ENCODE results near the gene FAM53B.

The FAM53B gene

GRCh38 chr10:124626759-124627380 lies 117.3 kb downstream of the FAM53B start:
- no peak overlapping the region for H3K4me3 ChIP-seq (ENCODE audit: low read depth, low read length)
- DNase-seq (ENCODE audit: low read depth) = no peak
- no peak for TF ChIP-seq CTCF (IDR thresholded peaks at IDR 0.05; ENCODE audit: control insufficient read depth, extremely low read depth, insufficient read depth)

DNA sequence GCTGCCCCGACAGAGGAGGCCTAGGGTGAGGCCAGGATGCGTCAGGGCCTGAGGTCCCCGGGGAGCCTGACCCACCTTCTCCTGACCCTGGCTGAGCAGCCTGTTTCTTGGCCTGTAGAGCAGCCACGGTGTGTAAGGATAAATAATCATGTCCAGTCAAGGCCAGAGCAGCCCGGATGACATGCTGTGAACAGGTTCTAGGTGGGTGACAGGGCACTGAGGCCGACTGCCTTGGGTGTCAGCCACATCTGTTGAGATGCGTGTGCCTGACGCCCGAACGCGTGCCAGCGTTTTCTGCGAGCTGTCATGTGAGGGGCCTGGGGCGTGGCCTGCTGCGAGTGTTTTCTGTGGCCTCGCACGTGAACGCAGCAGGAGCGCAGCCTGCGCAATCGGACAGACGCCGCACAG lies 118.3 kb downstream of the FAM53B start:
- no peak for DNase-seq (ENCODE audit: low read depth)
- no peak for TF ChIP-seq CTCF (IDR thresholded peaks at IDR 0.05; ENCODE audit: control insufficient read depth, extremely low read depth, insufficient read depth)
- H3K4me3 ChIP-seq (ENCODE audit: low read depth, low read length) = no peak overlapping the region

GRCh38 chr10:124624895-124625294 lies 119.3 kb downstream of the FAM53B start:
- DNase-seq (ENCODE audit: low read depth) = no peak
- TF ChIP-seq CTCF (IDR thresholded peaks at IDR 0.05; ENCODE audit: control insufficient read depth, extremely low read depth, insufficient read depth) = no peak
- no peak overlapping the region for H3K4me3 ChIP-seq (ENCODE audit: low read depth, low read length)

DNA sequence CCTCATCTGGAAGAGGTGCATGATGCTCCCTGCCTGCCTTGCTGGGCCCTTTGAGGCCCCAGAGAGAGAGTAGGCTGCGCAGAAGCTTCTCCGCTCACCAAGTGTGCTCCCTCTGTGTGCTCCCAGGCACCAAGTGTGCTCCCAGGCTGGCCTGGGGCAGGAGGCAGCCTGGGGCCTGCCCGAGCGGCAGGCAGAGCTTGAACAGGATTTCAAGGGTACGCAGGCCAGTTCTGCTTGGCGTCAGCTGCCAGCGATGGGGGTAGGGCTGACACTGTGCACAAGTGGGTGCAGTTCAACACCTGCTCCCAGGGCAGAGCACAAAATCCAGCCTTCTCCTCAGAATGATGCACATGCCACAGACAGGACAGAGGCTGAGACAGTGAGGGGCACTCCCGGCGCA lies 119.7 kb downstream of the FAM53B start:
- DNase-seq (ENCODE audit: low read depth) = no peak
- no peak overlapping the region for H3K4me3 ChIP-seq (ENCODE audit: low read depth, low read length)
- no peak for TF ChIP-seq CTCF (IDR thresholded peaks at IDR 0.05; ENCODE audit: control insufficient read depth, extremely low read depth, insufficient read depth)

DNA sequence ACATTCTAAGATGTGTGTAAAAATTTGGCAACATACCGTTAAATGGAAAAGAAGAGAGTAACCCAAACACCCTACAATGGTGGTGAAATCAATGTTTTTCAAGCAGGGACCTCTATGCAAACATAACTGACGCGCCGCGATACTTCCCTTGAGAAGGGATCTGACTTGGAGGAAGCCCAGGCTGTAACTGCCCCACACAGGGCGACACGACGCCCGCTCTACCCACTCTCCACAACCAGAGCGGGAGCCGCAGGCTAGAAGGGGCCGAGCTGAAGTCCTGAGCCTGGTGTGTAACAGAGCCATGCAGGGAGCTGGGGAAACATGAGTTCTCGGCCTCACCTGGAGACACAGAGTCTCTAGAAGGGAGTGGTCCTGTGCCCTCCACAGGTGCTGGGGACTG lies 120.2 kb downstream of the FAM53B start:
- H3K4me3 ChIP-seq (ENCODE audit: low read depth, low read length) = no peak overlapping the region
- DNase-seq (ENCODE audit: low read depth) = no peak
- TF ChIP-seq CTCF (IDR thresholded peaks at IDR 0.05; ENCODE audit: control insufficient read depth, extremely low read depth, insufficient read depth) = no peak

DNA sequence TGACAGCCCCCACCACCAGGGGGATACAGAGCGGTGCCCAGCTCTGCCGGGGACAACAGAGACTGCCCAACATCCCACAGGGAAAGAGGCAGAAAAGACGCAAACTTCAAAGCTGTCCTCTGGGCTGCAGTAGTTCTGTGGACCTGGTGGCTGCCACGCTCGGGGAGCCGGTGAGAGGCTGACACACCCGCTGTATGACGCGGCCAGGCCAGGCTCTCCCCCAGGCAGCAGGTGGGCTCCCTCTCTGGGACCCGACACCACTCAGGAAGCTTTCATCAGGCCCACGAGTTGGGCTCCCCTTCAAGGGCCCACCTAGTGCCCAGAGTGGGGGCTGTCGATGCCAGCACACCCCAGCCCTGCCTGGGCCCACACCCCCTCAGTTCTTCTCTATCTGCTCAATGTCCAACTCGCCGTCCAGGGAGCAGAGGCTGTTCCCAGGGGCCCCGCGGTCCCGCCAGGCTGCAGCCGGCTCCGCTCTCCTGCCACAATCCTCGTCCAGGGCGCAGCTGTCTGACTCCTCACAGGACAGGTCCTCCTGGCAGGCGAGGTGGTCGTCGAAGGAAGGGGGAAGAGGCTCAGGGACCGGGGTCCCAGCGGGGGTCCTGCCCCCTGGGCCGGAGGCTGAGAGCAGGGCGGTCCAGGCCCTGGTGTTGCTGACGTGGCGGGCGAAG lies 121.2 kb downstream of the FAM53B start:
- H3K4me3 ChIP-seq (ENCODE audit: low read depth, low read length) = no peak overlapping the region
- TF ChIP-seq CTCF (IDR thresholded peaks at IDR 0.05; ENCODE audit: control insufficient read depth, extremely low read depth, insufficient read depth) = no peak
- DNase-seq (ENCODE audit: low read depth) = no peak

DNA sequence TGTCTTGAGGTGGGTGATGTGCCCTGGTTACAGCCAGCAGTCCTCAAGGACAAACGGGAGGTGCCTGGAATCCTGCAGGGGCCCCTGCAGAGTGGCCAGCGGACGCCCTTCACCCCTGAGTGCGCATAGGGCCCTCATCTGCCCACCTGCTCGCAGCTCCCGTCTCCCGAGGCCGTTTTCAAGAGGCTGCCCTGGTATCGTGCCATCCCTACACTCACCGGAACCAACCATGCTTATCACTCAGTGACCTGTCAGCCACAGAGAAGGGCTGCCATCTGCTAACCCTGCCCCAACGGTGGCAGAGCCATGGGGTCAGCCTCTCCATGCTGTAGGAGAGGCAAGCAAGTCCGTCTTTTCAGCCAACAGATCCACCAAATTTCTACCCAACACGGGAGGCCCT lies 122.0 kb downstream of the FAM53B start:
- H3K4me3 ChIP-seq (ENCODE audit: low read depth, low read length) = no peak overlapping the region
- no peak for DNase-seq (ENCODE audit: low read depth)
- no peak for TF ChIP-seq CTCF (IDR thresholded peaks at IDR 0.05; ENCODE audit: control insufficient read depth, extremely low read depth, insufficient read depth)

Measured in LNCaP clone FGC (cell line).